Stimulated activated CD8-positive, alpha-beta memory T cell treated with anti-CD3 and anti-CD28 coated beads, Interleukin-2, amount 100 ng/mL, for 1 hour (primary cell): ENCODE results near the gene FZR1.
"Not testable (repeated sequence)": the region's sequence is repeated elsewhere in the genome, so short reads cannot be mapped to it uniquely, and the experiment has no call there.

Source experiments
- DNase-seq, 2 donors: peaks; one replicate each; pipeline ENCODE4 v3.0.0-alpha.2; 2020; ENCODE audit warnings: low read depth in 2 of 2

The FZR1 gene

DNA sequence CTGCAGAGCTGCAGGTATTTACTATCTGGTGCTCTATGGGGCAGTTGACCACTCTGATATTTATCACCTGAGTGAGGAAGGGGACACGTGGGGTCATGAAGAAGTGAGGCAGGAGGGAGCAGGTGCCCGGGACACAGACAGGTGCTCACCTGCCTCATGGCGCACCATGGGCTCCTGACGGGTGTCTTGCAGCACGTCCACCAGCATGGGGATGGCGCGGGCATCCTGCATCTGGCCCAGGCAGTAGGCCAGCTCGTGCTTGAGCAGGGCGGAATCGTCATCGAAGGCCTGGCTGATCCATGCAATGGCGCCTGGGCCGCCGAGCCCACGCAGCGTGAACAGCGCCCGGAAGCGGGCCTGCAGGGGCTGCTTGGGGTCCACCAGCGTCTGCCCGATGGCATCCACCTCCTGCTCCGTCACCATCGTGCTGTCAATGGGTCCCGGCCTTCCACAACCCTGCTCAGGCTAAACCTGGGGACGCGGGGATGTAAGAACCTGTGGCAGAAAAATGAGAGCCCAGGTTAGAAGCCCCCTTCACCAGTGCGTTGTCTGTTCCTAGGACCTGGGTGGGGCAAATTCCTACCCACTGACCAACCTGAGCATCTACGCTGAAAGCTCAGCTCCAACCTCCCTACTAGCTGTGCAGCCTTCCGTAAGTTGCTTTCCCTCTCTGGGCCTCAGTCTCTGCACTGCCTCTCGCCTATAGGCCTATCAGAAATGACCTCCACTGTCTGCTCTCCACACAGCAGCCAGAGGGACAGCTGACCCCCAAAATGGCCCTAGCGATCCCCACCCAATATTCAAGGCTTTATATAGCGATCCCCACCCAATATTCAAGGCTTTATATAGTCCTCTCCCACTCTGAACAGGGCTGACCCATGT is 9.5 kb upstream of the FZR1 start:
- no peak for DNase-seq

DNA sequence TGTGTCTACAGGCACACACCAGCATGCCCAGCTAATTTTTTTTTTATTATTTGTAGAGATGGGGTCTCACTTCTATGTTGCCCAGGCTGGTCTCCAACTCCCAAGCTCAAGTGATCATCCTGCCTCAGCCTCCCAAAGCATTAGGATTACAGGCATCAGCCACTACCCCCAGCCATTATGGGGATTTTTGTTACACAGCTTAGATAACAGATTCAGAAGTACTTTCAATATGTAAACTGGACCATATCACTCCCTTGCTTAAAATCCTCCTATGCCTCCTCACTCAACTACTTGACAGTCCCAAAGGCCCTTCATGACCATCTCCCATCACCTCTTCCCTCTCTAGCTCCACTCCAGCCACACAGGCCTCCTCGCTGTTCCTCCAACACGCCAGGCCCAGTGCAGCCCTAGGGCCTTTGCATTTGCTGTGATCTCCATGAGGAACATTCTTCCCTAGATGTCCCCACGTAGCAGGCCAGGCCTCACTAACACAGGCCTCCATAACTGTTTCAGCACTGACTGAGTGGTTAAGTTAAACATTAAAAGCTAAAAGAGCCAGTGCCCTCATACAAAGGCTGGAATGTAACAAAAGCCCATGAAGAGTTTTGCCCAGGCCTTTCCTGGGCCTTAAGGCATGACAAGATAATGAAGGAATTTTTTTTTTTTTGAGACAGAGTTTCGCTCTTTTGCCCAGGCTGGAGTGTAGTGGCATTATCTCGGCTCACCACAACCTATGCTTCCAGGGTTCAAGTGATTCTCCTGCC is 8.2 kb upstream of the FZR1 start:
- no peak for DNase-seq

DNA sequence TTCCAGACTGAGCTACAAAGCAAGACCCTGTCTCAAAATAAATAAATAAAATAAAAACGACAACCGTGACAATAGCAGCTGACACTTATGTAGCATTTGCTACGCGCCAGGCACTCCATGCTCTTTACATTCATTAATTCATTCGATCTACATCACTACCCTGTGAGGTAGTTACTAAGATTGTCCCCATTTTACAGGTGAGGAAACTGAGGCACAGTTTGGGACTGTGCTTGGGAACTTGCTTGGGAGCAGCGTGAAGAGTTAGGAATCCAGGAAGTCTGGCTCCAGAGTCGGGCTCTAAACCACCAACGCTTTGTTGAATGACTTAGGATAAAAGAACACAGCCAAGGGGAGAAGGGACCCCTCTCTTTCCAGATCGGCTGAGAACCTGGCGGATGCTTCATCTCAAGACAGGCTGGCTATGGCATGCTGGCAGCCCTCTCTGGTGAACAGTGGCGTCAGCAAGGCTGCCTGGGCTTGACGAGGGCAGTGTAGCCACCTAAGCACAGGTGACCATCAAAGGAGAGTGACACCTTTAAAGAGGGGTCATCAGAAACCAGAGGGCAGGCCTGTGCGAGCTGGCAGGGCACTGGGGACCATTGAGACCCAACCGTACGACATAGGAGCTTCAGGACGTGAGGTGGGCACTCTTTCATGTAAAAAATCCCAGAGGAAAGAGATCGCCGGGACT is 6.2 kb upstream of the FZR1 start:
- no peak for DNase-seq

DNA sequence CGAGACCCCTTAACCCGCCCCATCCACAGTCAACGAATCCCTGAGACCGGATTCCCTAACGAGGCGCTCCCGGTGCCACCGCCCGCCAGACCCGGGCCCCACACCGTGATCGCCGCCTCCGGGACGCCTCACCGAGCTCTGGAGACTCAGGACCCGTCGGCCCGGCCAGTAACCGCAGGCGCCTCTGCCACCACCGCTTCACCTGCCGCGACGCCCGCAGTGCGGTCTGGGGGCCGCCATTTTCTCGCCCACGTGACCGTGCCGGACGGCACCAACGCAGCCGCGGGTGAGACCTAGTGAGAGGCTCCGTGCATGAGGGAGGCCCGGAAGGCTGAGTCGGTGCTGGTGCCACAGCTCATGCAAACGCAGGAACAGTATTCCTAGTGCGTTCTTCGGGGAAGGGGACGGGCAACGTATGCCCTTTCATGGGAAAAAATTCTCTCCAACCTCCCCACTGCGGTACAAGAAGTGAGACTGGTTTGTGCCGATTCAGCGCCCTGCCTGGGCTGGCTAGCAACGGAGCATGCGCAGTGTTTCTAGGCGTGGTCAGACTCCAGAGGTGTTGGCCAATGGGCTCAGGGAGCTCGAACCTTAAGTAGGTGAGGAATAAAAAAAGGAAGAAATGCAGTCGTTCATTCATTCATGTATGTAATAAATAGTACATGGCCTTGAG is 5.5 kb upstream of the FZR1 start, which contains the start of gene DOHH:
Gene DOHH (minus strand): TSS at position 246 of the 673 bp plus-strand sequence. CDS start 3,860 bp downstream, outside the sequence.
- DNase-seq, result peak; percentile 86 to 93

DNA sequence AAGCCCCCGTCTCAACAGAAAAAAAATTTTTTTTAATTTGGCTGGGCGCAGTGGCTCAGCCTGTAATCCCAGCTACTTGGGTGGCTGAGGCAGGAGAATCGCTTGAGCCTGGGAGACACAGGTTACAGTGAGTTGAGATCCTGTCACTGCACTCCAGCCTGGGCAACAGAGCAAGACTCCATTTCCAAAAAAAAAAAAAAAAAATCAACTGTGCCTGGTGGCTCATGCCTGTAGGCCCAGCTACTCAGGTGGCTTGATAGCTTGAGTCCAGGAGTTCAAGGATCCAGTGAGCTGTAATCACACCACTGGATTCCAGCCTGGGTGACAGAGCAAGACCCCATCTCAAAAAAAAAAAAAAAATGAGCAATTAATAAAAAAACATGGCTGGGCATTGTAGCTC is 4.3 kb upstream of the FZR1 start:
- no peak for DNase-seq

DNA sequence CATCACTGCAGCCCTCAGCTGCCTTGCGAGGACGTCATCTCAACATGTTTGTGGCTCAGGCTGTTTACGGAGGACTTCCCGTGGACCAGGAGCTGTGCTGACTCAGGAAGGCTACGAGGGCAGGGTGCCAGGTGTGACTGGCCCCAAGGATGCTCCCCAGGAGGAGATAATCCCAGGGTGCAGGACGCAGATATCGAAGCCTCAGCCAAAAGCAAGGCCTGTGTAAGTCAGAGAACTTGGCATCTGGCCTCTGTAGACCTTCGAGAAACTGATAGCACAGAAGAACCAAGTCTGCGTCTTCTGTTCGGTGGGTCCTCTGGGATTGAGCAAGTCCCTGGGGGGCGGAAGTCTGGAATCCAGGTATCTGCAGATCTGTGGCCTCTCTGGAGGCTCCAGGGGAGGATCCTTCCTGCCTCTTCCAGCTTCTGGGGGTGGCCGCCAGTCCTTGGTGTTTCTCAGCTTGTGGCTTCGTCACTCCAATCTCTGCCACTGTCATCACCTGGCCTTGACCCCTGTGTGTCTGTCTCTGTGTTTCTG is 3.0 kb upstream of the FZR1 start:
- DNase-seq, result no peak

DNA sequence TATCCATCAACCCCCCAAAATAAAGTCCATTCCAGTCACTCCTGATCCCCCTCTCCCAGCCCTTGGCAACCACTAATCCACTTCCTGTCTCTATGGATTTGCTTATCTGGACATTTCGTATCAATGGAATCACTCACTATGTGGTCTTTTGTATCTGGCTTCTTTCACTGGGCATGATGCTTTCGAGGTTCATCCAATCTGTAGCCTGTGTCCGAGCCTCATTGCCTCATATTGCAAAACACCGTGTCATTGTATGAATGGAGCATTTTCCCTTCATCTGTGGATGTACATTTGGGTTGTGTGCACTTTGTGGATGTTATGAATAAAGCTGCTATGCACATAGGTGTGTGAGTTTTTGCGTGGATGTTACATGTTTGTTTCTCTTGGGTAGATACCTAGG is 1.4 kb upstream of the FZR1 start:
- no peak for DNase-seq

DNA sequence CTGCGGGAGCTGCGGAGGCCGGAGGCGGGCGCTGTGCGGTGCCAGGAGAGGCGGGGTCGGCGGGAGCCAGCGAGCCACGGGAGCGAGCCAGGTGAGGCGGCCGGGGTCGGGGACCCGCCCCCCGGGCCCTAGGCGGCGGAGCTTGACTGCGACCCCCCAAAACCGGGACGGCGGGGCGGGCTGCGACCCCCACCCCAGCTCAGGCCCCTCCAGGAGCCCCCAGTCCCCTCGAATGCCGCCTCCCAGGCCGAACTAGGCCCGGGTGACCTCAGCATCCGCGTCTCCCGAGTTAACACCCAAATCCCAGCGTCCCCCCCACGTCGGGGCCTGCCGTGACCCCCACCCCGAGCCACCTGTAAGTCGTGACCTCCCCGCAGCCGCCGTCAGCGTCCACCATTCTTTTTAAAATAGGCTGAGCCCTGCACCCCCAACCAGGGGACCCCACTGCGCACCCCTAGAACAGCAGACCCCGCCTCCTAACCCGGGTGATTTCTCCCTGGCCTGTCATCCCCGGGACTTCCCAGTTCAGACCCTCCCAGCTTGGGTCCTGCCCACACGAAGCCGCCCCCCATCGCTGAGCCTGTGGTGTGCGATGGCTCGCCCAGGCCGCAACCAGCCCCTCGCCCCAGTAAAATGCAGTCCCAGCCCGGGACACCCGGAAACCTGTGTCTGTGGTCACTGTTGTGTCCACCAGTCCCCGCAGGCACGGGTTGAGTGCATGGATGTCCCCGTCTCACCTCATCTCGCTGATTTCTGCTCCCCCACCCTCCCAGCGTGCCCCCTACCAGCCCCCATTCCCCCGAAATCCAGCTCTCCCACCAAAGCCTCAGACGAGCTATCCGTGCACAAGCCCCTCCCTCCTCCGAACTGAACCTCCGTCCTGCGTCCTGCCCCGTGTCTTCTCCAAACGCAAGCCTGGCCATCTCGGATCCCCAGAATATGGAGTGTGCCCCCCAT is 551 bp downstream of the FZR1 start:
- no peak for DNase-seq

DNA sequence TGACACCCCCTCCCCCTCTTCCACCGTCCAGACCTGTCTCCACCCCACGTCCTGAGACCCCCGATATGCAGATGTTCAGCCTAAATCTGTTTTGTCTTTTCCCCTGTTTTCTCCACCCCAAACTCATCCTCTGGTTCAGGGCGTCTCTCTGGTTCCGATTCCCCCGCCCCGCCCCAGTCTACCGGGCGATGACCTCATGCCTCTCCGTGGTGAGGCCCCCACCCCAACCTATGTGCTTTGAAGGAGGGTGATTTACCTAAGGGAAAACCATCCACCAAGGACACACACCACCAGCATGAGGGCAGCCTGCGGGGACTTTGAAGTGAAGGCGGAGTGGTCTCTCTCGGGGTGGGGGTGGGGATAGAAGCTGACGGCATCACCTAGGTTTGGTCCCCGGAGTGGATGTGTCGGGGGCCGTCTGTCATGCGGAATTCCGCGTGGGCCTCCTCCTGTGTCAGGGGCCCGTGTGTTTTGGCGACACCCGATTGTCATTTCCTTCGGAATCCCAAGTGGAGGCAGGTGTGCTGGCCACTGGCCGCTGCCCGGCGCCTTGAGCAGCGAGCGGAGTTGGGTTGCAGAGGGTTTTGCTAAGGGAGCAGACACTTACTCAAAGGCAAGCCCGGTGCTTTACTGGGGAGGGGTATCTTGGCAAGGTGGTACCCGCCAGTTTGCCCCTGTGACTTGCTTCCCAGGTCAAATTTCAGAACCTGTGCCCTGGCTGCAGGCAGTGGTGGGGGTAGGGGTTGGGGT is 1.4 kb downstream of the FZR1 start:
- no peak for DNase-seq

DNA sequence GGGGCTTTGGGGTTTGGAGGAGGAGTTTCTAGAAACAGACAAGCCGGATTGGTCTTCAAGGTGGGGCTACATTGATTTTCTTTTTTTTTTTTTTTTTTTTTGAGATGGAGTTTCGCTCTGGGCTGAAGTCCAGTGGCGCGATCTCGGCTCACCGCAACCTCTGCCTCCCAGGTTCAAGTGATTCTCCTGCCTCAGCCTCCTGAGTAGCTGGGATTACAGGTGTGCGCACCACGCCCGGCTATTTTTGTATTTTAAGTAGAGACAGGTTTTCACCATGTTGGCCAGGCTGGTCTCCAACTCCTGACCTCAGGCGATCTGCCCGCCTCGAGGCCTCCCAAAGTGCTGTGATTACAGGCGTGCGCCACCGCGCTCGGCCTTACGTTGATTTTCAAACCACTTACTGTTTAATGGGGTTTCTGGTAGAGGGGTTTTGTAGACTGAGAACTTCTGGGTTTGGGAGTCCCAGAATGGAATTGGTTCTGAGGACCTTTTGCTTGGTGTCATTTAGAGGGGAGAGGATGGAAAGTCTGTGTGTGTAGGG is 2.1 kb downstream of the FZR1 start:
- not testable (repeated sequence) for DNase-seq

DNA sequence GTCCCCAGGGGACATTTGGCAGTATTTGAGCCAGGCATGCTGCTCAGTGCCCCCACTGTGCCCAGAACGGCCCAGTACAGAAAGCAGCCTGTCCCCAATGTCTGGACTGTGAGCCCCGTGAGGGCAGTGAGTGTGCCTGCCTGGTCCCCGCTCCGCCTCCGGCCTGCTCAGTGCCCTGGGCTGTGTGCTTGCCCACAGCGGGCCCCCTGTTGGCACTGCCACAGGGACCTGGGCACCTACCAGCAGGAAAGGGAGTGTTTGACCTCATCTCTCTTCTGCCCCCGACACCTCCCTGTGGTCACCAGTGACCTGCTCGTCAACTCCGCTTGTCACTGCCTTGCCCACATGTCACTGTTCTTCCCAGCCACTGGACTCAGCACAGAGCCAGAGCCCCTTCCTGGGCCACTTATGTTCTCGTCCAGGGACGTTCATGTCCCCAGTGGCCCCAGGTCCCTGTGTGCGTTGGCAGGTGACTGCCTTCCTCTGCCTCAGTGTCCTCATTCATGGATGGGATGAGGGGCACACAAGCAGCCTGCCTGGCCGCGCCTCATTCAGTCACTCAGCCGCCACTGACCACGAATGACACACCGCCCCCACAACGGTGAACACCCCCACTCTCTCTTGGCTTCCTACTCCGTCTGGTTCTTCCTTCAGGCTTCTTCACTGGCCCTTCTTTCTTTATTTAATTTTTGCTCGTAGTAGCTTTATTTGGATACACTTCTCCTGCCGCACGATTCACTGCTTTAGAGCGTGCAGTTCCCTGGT is 2.8 kb downstream of the FZR1 start:
- DNase-seq, result no peak

DNA sequence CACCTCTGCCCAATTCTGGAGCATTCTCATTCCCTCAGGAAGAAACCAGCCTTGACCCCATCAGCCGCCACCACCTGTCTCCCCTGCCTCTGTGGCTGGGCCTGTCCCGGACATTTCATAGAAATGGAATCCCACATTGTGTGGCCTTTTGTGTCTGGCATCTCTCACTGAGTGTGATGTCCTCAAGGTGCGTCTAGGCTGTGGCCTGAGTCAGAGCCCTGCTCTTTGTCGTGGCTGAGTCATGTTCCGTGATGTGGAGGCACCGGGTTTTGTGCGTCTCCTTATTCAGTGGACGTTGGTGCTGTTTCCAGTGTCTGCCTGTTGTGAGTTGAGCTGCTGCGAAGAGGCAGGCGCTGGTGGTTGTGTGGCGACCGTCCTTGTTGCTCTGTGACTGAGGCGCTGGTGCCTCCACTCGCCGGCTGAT is 3.5 kb downstream of the FZR1 start:
- DNase-seq, result no peak

DNA sequence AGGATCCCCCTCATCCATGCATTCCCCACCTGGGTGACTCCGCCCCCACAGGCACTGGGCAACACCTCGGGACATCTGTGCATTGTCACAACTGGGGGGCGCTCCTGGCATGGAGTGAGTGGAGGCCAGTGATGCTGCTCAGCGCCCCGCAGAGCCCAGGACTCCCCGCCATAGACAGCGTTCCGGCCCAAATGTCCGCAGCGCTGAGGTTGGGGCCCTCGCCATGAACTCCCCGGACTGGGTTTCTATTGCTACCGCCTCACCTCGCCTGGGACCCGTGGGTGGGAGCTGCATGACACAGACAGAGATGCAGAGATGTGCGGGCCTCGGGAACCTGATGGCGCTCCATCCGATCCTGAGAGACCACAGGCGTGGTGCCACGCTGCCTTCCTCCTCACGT is 4.6 kb downstream of the FZR1 start:
- no peak for DNase-seq

DNA sequence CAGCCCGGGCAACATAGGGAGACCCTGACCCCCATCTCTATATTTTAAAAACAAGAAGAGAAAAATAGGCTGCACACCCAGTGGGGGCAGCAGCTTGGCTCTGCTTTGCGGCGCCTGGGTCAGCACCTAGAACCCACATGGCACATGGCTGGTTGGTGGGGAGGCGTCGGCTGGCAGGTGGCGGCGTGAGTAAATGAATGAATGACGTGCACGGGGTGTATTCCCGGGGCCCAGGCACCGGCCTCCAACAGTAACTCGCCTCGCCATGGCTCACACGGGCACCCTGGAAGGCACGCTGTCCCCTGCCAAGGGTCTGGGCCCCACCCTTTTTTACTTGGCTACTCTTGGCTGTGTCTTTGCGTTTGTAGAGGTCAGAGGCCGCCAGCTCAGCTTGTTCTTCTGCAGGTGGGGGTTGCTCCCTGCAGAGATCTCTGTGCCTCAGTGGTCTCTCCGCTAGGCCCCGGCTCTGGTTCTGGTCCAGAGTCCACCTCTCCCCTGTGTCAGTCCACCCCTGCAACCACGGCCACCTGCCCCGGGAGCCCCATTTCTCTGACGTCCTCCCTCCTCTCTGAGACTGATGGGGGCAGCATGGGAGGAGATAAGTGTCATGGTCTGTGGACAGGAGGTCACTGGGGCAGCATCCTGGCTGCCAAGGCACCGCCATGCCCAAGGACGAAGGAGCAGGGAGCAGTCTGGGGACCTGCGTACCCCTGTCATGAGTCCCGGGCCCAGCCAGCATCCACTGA is 5.6 kb downstream of the FZR1 start:
- DNase-seq, result no peak

DNA sequence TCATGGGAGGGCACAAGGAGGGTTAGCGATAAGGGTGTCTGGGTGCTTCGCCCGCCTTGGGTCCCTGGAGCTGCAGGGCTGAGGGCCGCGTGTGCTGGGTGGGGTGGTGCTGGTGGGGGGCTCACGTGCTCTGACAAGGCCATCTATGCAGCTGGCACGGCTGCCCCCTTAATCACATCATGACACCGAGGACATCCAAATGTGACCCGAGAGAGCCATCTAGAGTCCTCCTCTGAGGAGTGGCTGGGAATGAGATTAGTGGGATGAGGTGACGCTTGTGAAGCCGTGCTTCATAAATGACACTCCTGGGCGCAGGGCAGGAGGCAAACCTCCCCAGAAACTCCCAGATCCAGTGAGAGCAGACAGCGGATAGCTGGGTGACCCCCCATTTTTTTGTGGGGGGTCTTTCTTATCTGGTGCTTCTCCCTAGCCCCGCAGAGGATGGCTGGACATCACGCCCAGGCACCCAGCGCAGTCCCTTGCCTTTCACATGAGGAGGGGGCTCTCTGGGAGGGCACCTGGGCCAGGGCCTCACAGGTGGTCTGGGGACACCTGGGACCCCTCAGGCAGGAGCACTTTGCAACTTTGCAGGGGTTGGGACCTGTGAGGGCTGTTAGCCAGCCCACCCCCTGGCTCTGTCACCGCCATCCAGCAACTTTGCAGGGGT is 6.6 kb downstream of the FZR1 start:
- DNase-seq, result no peak

DNA sequence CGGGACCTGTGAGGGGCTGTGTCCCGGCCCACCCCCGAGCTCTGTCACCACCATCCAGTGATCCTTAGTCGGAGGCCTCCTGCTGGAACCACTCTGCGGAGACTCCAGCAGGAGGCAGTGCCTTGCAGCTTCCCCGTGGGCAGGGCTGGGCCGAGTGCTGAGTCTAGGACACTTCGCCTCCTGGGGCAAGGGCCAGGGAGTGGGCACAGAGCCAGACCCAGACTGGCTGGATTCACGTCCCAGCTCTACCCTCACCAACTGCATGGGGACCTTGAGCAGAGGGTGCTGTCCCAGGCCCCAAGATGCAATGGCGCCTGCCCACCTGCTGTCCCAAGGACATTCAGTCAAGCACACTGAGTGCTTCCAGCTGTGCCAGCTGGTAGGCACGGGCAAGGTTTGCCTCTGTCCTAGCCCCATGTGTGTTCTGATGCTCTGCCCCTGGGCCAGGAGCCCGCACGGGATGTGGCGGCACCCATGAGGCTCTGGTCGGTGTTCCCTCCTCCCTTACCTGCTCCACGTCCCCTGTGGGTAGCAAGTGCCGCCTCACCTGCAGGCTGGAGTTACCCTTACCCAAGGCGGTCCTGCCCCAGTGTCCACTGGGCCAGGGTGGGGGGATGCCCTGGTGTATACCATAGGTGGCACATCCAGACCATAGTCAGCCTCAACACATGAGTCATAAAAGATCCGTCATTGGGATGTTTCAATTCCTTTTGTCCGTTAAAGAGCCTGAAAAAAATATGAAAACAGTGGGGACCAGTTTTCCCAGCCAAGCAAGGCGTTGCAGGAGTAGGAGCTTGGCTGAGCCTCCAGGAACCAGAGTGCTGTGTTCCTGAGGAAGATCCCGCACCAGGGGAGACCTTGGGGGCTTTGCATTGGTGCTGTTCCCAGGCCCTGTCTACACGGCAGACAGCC is 7.4 kb downstream of the FZR1 start:
- DNase-seq, result no peak
